ENCODE measurements around the gene DICER1.

DNA sequence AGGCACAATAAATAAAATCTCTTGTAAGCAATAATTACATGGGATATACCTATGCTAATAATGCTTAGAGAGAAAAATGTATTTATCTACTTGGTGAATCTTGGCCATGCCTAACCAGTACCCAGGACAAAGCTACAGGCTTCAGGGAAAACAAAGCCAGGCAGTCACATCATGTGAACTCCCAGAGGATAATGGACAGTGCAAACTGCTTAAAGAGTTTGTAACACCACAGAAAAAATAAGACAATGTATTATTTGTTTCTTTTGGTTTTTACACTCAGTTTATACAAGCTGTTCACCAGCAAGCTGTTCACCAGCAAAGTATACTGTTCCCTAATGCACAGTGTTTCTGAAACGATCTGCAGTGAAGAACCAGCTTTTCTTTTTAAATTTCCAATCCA, 38.0 kb downstream of the DICER1 start:
- TF ChIP-seq CTCF (IDR thresholded peaks at IDR 0.05; ENCODE audit: insufficient read depth, low read depth, low read length) (no peak), EZH2 (IDR thresholded peaks at IDR 0.05; ENCODE audit: insufficient read depth, low read length) (no peak)

Data from astrocyte (in vitro differentiated cells and primary cell).